Right lobe of liver (tissue), 6 donors: ENCODE measurements around the gene C2CD4D. TPM values are rescaled to one million over a fixed set of nuclear protein-coding genes. Genes with fewer than 3 reads are reported as not detected.
"Not testable (repeated sequence)": the region's sequence is repeated elsewhere in the genome, so short reads cannot be mapped to it uniquely, and the experiment has no call there.

Experiments used
- ATAC-seq, 4 donors: fragments of 200-7000 bp; cut with Tn5 transposase; one replicate each; pipeline ENCODE4 v1.9.1; 2020; ENCODE audit warnings: mild to moderate bottlenecking in 4 of 4, moderate library complexity in 4 of 4
- DNase-seq, 3 donors: peaks; one replicate each; pipeline ENCODE4 v3.0.0-alpha.2; 2020
- H3K27ac ChIP-seq, 3 donors: fragments of 200-600 bp; one replicate each; pipeline ENCODE4 v1.8.0; 2022
- H3K27me3 ChIP-seq, 2 donors: fragments of 200-600 bp; one replicate each; pipeline ENCODE4 v1.8.0; 2022
- H3K36me3 ChIP-seq, 4 donors: fragments of 200-600 bp; sonication (generic) in 1 of 4; one replicate each; pipeline versions ENCODE4 v1.5.1 to v1.8.0; 2017 to 2022; ENCODE audit warnings: control low read depth in 1 of 4
- H3K4me1 ChIP-seq, 4 donors: fragments of 200-600 bp; sonication (generic) in 1 of 4; one replicate each; pipeline versions ENCODE4 v1.5.1 to v1.8.0; 2017 to 2022; ENCODE audit warnings: control low read depth in 1 of 4
- H3K4me3 ChIP-seq, 3 donors: fragments of 200-600 bp; one replicate each; pipeline ENCODE4 v1.8.0; 2022
- H3K9me3 ChIP-seq, 4 donors: fragments of 200-600 bp; sonication (generic) in 1 of 4; one replicate each; pipeline versions ENCODE4 v1.5.1 to v1.8.0; 2017 to 2022; ENCODE audit warnings: control low read depth in 1 of 4
- POLR2A ChIP-seq: fragments of 450-650 bp; IDR thresholded peaks from one replicate; pipeline ENCODE4 v1.6.1; 2017; ENCODE audit warnings: antibody characterized with exemption, mild to moderate bottlenecking
- WGBS: methylation state at CpG from one replicate; pipeline ENCODE4 v1.1.6; 2018; ENCODE audit warnings: low coverage, low lambda C conversion rate; ENCODE audit not compliant: insufficient coverage; ENCODE audit errors: missing lambda C conversion rate; 5-methylcytosine and 5-hydroxymethylcytosine counted together
- intact Hi-C, 2 donors: fragments of 100-400 bp; cut with DNase I; formaldehyde crosslinking; loops; one replicate each; pipeline versions ENCODE4 v1.11.2 to v1.14.1; 2022
- long read RNA-seq: library from polyadenylated mRNA; unstranded; transcript quantifications from one replicate; pipeline ENCODE4 v2.0.0, GENCODE V29; 2019
- total RNA-seq, 6 experiments: library from RNA; depleted of rRNA in 2 of 6; stranded (reverse); fragments of >200 nt in 2 of 6; fragmentation: NEBNext Ultra II Directional in 3 of 6; extraction: Animal tissue kit (Norgen Biotek cat#: 25700) in 3 of 6; gene quantifications; one replicate each; pipeline versions ENCODE4 v1.1.0 to v1.2.4, GENCODE V29; 2016 to 2023
- TF ChIP-seq, protein P1 (sequence below), 4 donors: fragments of 200-600 bp in 3 of 4; fragments of 450-650 bp in 1 of 4; IDR thresholded peaks; one replicate each; pipeline versions ENCODE4 v1.5.1 to v1.8.0; 2016 to 2022; ENCODE audit warnings: antibody characterized with exemption in 4 of 4, mild to moderate bottlenecking in 2 of 4
- donor health status: DM: no; HTN: yes; CAD: no.
- donor health status: DM: no; HTN: no; CAD: no.
- donor health status: DM: no; HTN: no; CAD: no.
- donor health status: DM: no; HTN: yes; CAD: no.
- donor health status: DM: no; HTN: yes; CAD: no.

The C2CD4D gene
- not detected for total RNA-seq
- long read RNA-seq, result 0 reads

DNA sequence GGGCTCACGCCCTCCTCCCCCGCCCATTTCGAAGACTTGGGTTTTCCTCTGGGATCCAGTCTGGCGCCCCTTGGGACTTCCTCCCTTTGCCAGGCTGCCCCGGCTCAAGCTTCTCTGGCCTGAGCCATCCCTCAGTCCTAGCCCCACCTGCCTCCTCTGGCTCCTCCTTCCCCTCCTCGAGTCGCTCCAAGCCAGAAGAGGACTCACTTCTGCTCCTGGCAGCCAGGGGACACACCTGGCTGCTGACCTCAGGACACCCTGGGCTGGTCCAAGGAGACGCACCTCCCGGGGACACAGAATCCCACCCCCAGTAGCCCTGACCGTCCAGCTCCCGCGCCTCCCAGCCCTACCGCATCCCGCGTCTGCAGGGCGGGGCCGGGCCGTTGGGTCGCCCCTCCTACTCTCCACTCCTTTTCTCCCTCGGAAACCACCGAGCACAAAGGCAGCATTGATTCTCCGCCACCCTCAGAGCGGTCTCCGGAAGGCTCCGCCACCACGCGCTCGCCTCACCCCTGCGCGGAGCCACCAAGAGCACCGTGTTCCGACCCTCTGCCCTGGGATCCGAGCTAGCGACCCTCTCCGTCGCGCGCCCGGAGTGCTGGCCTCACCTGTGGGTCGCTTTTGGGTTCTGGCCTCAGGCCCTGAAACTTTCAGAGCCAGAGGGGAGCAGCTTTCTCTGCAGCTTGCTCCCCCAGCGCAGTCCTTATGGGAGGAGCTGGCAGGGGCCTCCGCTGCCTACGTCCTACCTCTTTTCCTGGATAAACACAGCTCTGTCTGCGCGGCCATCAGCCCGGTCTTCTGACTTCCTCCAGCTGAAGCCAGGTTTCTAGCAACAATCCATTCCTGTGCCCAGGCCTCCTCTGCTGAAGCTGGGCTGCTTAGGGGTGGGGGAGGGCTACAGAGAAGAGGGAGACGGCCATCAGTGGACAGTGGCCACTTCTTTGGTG lies at the start of gene C2CD4D:
C2CD4D (minus strand) TSS at position 364 of the 947 bp plus-strand sequence. CDS start 831 bp downstream, outside the sequence.
- Histone ChIP-seq H3K4me1 (peaks cover 0 to 39% (median 11%) of the 10 kb centered on the region in 4 donors), H3K27ac (no peak within 1 kb of the TSS), H3K4me3 (peak within 1 kb of the TSS; percentile 42 to 57 (median 48)), H3K36me3 (no peaks in the 10 kb centered on the region), H3K27me3 (no peaks in the 10 kb centered on the region), H3K9me3 (no peaks in the 10 kb centered on the region)
- ATAC-seq (peak; percentile 8 to 36 (median 26)), DNase-seq (no peak)
- WGBS, result 34% methylated on average over 19 of the region's 47 CpGs
- intact Hi-C loops, result loop anchor here in 1 of 2 donors (10.0 kb wide), 1 partner anchor 255 kb away; no protein-coding TSS in a partner anchor
- peak; percentile 27 for TF ChIP-seq POLR2A
- TF ChIP-seq, protein P1, sequence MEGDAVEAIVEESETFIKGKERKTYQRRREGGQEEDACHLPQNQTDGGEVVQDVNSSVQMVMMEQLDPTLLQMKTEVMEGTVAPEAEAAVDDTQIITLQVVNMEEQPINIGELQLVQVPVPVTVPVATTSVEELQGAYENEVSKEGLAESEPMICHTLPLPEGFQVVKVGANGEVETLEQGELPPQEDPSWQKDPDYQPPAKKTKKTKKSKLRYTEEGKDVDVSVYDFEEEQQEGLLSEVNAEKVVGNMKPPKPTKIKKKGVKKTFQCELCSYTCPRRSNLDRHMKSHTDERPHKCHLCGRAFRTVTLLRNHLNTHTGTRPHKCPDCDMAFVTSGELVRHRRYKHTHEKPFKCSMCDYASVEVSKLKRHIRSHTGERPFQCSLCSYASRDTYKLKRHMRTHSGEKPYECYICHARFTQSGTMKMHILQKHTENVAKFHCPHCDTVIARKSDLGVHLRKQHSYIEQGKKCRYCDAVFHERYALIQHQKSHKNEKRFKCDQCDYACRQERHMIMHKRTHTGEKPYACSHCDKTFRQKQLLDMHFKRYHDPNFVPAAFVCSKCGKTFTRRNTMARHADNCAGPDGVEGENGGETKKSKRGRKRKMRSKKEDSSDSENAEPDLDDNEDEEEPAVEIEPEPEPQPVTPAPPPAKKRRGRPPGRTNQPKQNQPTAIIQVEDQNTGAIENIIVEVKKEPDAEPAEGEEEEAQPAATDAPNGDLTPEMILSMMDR (IDR thresholded peaks at IDR 0.05), result no peak

DNA sequence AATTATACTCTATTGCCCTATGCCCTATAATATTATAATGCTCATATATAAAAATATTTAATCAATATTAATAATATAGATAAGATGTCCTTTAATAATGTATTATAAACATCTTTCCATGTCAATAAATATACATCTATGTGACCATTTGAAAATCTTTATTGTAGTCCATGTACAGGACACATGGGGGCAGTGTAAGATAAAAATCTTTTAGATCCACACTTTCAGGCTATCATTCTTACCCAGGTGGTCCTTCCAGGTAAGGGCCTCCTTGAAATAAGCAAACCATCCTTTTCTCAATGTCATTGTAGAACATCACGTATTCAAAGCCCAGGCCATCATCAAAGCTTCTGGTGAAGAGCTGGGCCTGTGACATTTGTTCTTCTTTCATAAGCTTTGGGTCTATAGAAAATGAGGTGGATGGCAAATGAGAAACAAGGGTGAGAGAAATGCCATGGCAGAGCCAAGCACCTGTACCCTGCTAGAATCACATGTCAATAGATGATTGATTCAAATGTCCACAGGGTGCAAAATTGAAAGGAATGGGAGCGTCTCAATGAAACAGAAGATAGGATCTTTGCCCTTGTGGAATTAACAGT lies 49.5 kb upstream of the C2CD4D start:
- Histone ChIP-seq H3K27me3 (no peaks in the 10 kb centered on the region), H3K36me3 (peaks cover 0 to 17% (median 1%) of the 10 kb centered on the region in 4 donors), H3K27ac (no peak overlapping the region), H3K4me3 (no peak overlapping the region), H3K9me3 (no peaks in the 10 kb centered on the region), H3K4me1 (no peaks in the 10 kb centered on the region)
- ATAC-seq (peak; percentile 26 to 57 (median 36)), DNase-seq (no peak)
- 55% methylated on average over 2 of the region's 2 CpGs for WGBS
- no peak for TF ChIP-seq POLR2A
- TF ChIP-seq, protein P1 (IDR thresholded peaks at IDR 0.05), result peak; percentile 42 to 52 (median 46)
- intact Hi-C loops, result no loop called here

- ATAC-seq (no peak), DNase-seq (no peak)
- no peak overlapping the region for H3K27ac ChIP-seq
- TF ChIP-seq, protein P1 (IDR thresholded peaks at IDR 0.05), result no peak
- no peak for TF ChIP-seq POLR2A
- H3K36me3 ChIP-seq, result peaks cover 0 to 10% (median 0%) of the 10 kb centered on the region in 4 donors
- 100% methylated on average over 1 of the region's 1 CpG for WGBS
- H3K9me3 ChIP-seq, result no peaks in the 10 kb centered on the region
- H3K27me3 ChIP-seq, result no peaks in the 10 kb centered on the region
- intact Hi-C loops, result no loop called here
- no peaks in the 10 kb centered on the region for H3K4me1 ChIP-seq
- no peak overlapping the region for H3K4me3 ChIP-seq
These were observed 47.4 kb upstream of the C2CD4D start for GRCh38 chr1:151887028-151887427.

GRCh38 chr1:151885479-151885878 lies 45.9 kb upstream of the C2CD4D start:
- no peak for DNase-seq

GRCh38 chr1:151884879-151885278 lies 45.3 kb upstream of the C2CD4D start:
- H3K27me3 ChIP-seq, DNase-seq, H3K9me3 ChIP-seq, ATAC-seq, H3K36me3 ChIP-seq, H3K27ac ChIP-seq, H3K4me3 ChIP-seq, H3K4me1 ChIP-seq, intact Hi-C loops: not testable (repeated sequence)
- WGBS, result 100% methylated on average over 3 of the region's 5 CpGs

More at GRCh38 chr1:151885479-151885878, 45.9 kb upstream of the C2CD4D start:
- intact Hi-C loops, result no loop called here
- Histone ChIP-seq H3K27ac (no peak overlapping the region), H3K4me3 (no peak overlapping the region), H3K4me1 (no peaks in the 10 kb centered on the region), H3K27me3 (no peaks in the 10 kb centered on the region), H3K9me3 (no peaks in the 10 kb centered on the region), H3K36me3 (peaks cover 0 to 7% (median 0%) of the 10 kb centered on the region in 4 donors)
- TF ChIP-seq, protein P1 (IDR thresholded peaks at IDR 0.05), result no peak
- no peak for TF ChIP-seq POLR2A
- peak in 1 of 4 donors; percentile 39 for ATAC-seq
- WGBS, result 47% methylated on average over 1 of the region's 1 CpG

GRCh38 chr1:151884445-151884844 lies 44.8 kb upstream of the C2CD4D start:
- WGBS, result 90% methylated on average over 2 of the region's 3 CpGs
- H3K4me1 ChIP-seq, H3K36me3 ChIP-seq, intact Hi-C loops, DNase-seq, H3K4me3 ChIP-seq, ATAC-seq, H3K27me3 ChIP-seq, H3K9me3 ChIP-seq, H3K27ac ChIP-seq: not testable (repeated sequence)

- H3K27ac ChIP-seq, H3K9me3 ChIP-seq, ATAC-seq, intact Hi-C loops, DNase-seq, H3K4me3 ChIP-seq, H3K36me3 ChIP-seq, H3K4me1 ChIP-seq, H3K27me3 ChIP-seq: not testable (repeated sequence)
- 90% methylated on average over 2 of the region's 4 CpGs for WGBS
These were observed 44.3 kb upstream of the C2CD4D start for GRCh38 chr1:151883898-151884297.
